Activated naive CD4-positive, alpha-beta T cell treated with anti-CD3 and anti-CD28 coated beads for 36 hours (primary cell): ENCODE results near the gene MTCH2. TPM values are rescaled to one million over a fixed set of nuclear protein-coding genes. Genes with fewer than 3 reads are reported as not detected.

Source experiments
- CTCF ChIA-PET: fragments of 350-600 bp; sonication (Branson Sonifier 250); formaldehyde crosslinking; loops from one replicate; lab custom pipeline; 2021; ENCODE audit warnings: antibody characterized with exemption; lab: Charles Lee
- DNase-seq: peaks from one replicate; pipeline ENCODE4 v3.0.0-alpha.2; 2020
- H3K27ac Mint-ChIP-seq: one replicate; pipeline ENCODE4 v1.8.0; 2021; ENCODE audit warnings: mild to moderate bottlenecking, mixed read lengths
- H3K27me3 Mint-ChIP-seq: one replicate; pipeline ENCODE4 v1.8.0; 2021; ENCODE audit warnings: low read depth, mixed read lengths
- H3K36me3 Mint-ChIP-seq: one replicate; pipeline ENCODE4 v1.8.0; 2021; ENCODE audit warnings: low read depth, mixed read lengths
- H3K4me1 Mint-ChIP-seq: one replicate; pipeline ENCODE4 v1.8.0; 2021; ENCODE audit warnings: low read depth, mixed read lengths
- H3K4me3 Mint-ChIP-seq: one replicate; pipeline ENCODE4 v1.8.0; 2021; ENCODE audit warnings: mild to moderate bottlenecking, moderate library complexity, mixed read lengths
- H3K9me3 Mint-ChIP-seq: one replicate; pipeline ENCODE4 v1.8.0; 2021; ENCODE audit warnings: mixed read lengths
- intact Hi-C: fragments of 100-400 bp; cut with micrococcal nuclease; formaldehyde crosslinking; loops from one replicate; pipeline ENCODE4 v1.15.1; 2023
- total RNA-seq, 2 experiments: library from RNA; stranded (reverse); gene quantifications; one replicate each; pipeline ENCODE4 v1.2.3, GENCODE V29; 2021

The MTCH2 gene
- total RNA-seq, 2 experiments from 2014 or later = 93.7 to 95.1 TPM

DNA sequence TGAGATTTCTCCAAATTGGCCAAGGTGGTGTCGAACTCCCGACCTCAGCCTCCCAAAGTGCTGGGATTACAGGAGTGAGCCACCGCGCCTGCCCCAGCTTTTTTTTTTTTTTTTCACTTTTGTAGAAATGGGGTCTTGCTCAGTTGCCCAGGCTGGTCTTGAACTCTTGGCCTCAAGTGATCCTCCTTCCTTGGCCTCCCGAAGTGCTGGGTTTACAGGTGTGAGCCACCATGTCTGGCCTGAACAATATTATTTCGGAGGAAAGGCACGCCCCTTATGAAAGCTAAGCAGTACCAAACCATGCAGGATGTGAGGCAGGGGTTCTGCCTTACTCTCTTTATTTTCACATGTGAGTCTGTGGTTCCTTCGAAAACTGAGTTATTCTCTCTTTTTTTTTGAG, 16.1 kb downstream of the MTCH2 start:
- H3K27ac Mint-ChIP-seq = no peak overlapping the region
- intact Hi-C loops = no loop called here

GRCh38 chr11:47620836-47621378, 21.5 kb downstream of the MTCH2 start:
- Mint-ChIP-seq H3K9me3 (no peaks in the 10 kb centered on the region), H3K4me1 (no peaks in the 10 kb centered on the region), H3K4me3 (no peak overlapping the region), H3K27me3 (no peaks in the 10 kb centered on the region), H3K27ac (no peak overlapping the region), H3K36me3 (peaks cover 14% of the 10 kb centered on the region)
- intact Hi-C loops = no loop called here
- CTCF ChIA-PET = interaction anchor here (0.7 kb wide), 1 partner anchor 198 kb away, joined by 4 read pairs; no protein-coding TSS in a partner anchor
- DNase-seq = no peak

More for the DNA sequence above, 16.1 kb downstream of the MTCH2 start:
- DNase-seq = no peak
- no peaks in the 10 kb centered on the region for H3K27me3 Mint-ChIP-seq
- CTCF ChIA-PET = interaction anchor here (0.8 to 1.2 kb wide), 2 partner anchors 215 to 252 kb away, joined by 4 to 5 read pairs; no protein-coding TSS in a partner anchor
- H3K9me3 Mint-ChIP-seq = no peaks in the 10 kb centered on the region
- no peak overlapping the region for H3K4me3 Mint-ChIP-seq
- H3K36me3 Mint-ChIP-seq = peaks cover 32% of the 10 kb centered on the region
- no peaks in the 10 kb centered on the region for H3K4me1 Mint-ChIP-seq

GRCh38 chr11:47617417-47617809, 24.9 kb downstream of the MTCH2 start:
- Mint-ChIP-seq H3K27me3 (no peaks in the 10 kb centered on the region), H3K36me3 (peaks cover 7% of the 10 kb centered on the region), H3K27ac (no peak overlapping the region), H3K4me1 (no peaks in the 10 kb centered on the region), H3K4me3 (no peak overlapping the region), H3K9me3 (no peaks in the 10 kb centered on the region)
- intact Hi-C loops = loop anchor here (1.0 to 5.0 kb wide), 2 partner anchors 130 to 243 kb away; no protein-coding TSS in a partner anchor
- DNase-seq = no peak
- CTCF ChIA-PET = interaction anchor here (0.6 to 1.4 kb wide), 3 partner anchors 10 to 369 kb away, joined by 5 to 7 read pairs (median 5); no protein-coding TSS in a partner anchor

GRCh38 chr11:47616726-47617416, 25.5 kb downstream of the MTCH2 start:
- no peaks in the 10 kb centered on the region for H3K4me1 Mint-ChIP-seq
- H3K4me3 Mint-ChIP-seq = no peak overlapping the region
- no peaks in the 10 kb centered on the region for H3K27me3 Mint-ChIP-seq
- peak; percentile 66 for DNase-seq
- H3K9me3 Mint-ChIP-seq = no peaks in the 10 kb centered on the region
- H3K36me3 Mint-ChIP-seq = peaks cover 5% of the 10 kb centered on the region
- intact Hi-C loops = loop anchor here (1.0 to 5.0 kb wide), 2 partner anchors 130 to 243 kb away; no protein-coding TSS in a partner anchor
- no peak overlapping the region for H3K27ac Mint-ChIP-seq
- CTCF ChIA-PET = interaction anchor here (0.6 to 1.4 kb wide), 3 partner anchors 9 to 369 kb away, joined by 5 to 7 read pairs (median 5); no protein-coding TSS in a partner anchor

GRCh38 chr11:47615249-47615648, 27.1 kb downstream of the MTCH2 start:
- intact Hi-C loops = loop anchor here (5.0 kb wide), 1 partner anchor 128 kb away; no protein-coding TSS in a partner anchor
- peaks cover 4% of the 10 kb centered on the region for H3K36me3 Mint-ChIP-seq
- H3K9me3 Mint-ChIP-seq = no peaks in the 10 kb centered on the region
- H3K4me1 Mint-ChIP-seq = no peaks in the 10 kb centered on the region
- no peak overlapping the region for H3K27ac Mint-ChIP-seq
- no peaks in the 10 kb centered on the region for H3K27me3 Mint-ChIP-seq
- no peak overlapping the region for H3K4me3 Mint-ChIP-seq
- no peak for DNase-seq
- CTCF ChIA-PET = no interaction called here

DNA sequence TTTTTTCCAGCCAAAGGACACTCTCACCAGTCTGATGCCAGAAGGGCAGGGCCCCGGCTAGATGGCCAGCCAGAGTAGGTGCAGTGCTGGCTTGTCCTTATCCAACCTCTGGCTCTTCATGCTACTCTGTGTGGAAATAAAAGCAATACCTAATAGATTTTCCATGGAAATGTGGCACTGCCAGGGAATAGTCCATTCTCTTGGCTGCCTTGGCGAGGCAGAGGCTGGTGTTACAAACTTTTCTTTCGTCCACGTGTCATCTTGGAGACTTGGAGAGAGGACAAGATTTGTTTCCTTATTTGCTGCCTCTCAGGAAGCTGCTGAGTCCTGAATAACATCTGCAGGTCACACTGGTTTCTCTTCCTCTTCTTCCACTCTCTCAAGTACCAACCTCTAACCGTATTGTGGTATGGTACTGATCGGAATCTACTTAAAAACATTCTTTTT, 31.0 kb downstream of the MTCH2 start:
- no peak for DNase-seq
- H3K4me1 Mint-ChIP-seq = no peaks in the 10 kb centered on the region
- no peak overlapping the region for H3K4me3 Mint-ChIP-seq
- CTCF ChIA-PET = no interaction called here
- H3K36me3 Mint-ChIP-seq = peaks cover 2% of the 10 kb centered on the region
- H3K9me3 Mint-ChIP-seq = no peaks in the 10 kb centered on the region
- no peaks in the 10 kb centered on the region for H3K27me3 Mint-ChIP-seq
- no peak overlapping the region for H3K27ac Mint-ChIP-seq
- intact Hi-C loops = no loop called here

- H3K27me3 Mint-ChIP-seq = no peaks in the 10 kb centered on the region
- H3K36me3 Mint-ChIP-seq = peaks cover 4% of the 10 kb centered on the region
- H3K4me3 Mint-ChIP-seq = no peak overlapping the region
- CTCF ChIA-PET = no interaction called here
- no peak for DNase-seq
- H3K27ac Mint-ChIP-seq = no peak overlapping the region
- no peaks in the 10 kb centered on the region for H3K4me1 Mint-ChIP-seq
- no peaks in the 10 kb centered on the region for H3K9me3 Mint-ChIP-seq
- intact Hi-C loops = no loop called here
These were observed 32.7 kb downstream of the MTCH2 start for GRCh38 chr11:47609675-47610074.

DNA sequence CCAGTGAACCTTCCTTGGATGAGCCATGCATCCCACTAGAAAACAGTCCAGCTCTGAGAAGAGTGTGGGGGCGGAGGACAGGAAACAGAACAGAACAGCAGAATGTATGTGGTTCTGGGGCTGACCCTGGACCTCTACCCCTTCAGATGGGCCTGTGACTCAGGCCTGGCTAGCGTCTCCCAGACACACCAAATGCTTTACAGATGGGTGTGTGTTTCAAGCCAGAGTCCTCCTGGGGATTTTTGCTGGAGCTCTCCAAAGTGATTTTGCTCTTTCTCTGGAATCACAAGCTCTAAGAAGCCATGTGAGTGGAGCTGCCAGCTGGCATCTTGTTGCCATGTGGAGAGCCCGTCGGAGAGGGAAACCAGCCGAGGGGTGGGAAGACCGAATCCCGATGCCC, 35.0 kb downstream of the MTCH2 start:
- H3K27ac Mint-ChIP-seq = no peak overlapping the region
- CTCF ChIA-PET = interaction anchor here (0.6 to 1.1 kb wide), 2 partner anchors 10 to 27 kb away, joined by 3 to 7 read pairs; no protein-coding TSS in a partner anchor
- no peaks in the 10 kb centered on the region for H3K9me3 Mint-ChIP-seq
- peaks cover 4% of the 10 kb centered on the region for H3K36me3 Mint-ChIP-seq
- no peak overlapping the region for H3K4me3 Mint-ChIP-seq
- no peaks in the 10 kb centered on the region for H3K27me3 Mint-ChIP-seq
- intact Hi-C loops = no loop called here
- H3K4me1 Mint-ChIP-seq = no peaks in the 10 kb centered on the region
- no peak for DNase-seq

DNA sequence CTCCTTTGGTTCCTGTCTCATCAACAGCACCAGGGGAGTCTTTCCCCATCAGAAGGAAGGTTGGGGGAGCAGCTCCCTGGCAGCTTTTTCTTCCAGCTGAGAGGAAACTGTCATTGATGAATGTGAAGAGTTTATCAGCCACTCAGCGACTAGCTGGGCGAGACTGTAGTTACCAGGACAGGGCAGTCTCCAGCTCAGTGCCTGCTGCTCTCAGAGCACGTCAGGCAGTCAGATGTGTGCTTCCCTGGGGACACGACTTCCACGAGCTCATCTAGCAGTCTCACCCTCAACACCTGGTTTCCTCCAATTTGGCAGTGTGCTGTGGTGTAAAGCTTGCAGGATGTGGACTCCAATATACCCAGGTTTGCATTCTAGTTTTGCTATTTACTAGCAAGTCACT, 35.6 kb downstream of the MTCH2 start:
- no peaks in the 10 kb centered on the region for H3K27me3 Mint-ChIP-seq
- no peaks in the 10 kb centered on the region for H3K4me1 Mint-ChIP-seq
- peaks cover 4% of the 10 kb centered on the region for H3K36me3 Mint-ChIP-seq
- no peak overlapping the region for H3K27ac Mint-ChIP-seq
- no peak overlapping the region for H3K4me3 Mint-ChIP-seq
- no peak for DNase-seq
- intact Hi-C loops = no loop called here
- H3K9me3 Mint-ChIP-seq = no peaks in the 10 kb centered on the region
- CTCF ChIA-PET = no interaction called here

DNA sequence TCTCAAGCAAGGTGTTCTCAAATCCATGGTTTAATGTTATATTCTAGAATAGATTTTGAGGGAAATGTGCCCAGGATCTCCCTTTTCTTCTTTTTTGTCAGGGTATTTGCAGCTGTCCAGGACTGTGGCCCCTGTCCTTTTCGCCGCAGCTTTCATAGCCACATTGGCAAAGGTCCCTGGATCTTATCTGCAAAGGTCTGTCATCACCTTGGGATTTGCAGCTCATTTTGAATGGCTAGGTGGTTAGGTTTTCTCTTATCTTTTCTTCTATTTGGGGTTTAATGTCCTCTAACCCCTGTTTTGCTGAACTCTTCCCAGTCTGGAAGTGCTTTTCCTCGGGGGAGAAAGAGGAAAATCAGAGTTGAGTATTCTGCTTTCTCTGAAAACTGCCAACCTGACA, 36.4 kb downstream of the MTCH2 start:
- DNase-seq = no peak
- CTCF ChIA-PET = interaction anchor here (0.7 kb wide), 1 partner anchor 279 kb away, joined by 3 read pairs; no protein-coding TSS in a partner anchor
- H3K4me1 Mint-ChIP-seq = no peaks in the 10 kb centered on the region
- H3K4me3 Mint-ChIP-seq = no peak overlapping the region
- H3K36me3 Mint-ChIP-seq = peaks cover 4% of the 10 kb centered on the region
- intact Hi-C loops = no loop called here
- no peaks in the 10 kb centered on the region for H3K27me3 Mint-ChIP-seq
- H3K9me3 Mint-ChIP-seq = no peaks in the 10 kb centered on the region
- H3K27ac Mint-ChIP-seq = no peak overlapping the region

DNA sequence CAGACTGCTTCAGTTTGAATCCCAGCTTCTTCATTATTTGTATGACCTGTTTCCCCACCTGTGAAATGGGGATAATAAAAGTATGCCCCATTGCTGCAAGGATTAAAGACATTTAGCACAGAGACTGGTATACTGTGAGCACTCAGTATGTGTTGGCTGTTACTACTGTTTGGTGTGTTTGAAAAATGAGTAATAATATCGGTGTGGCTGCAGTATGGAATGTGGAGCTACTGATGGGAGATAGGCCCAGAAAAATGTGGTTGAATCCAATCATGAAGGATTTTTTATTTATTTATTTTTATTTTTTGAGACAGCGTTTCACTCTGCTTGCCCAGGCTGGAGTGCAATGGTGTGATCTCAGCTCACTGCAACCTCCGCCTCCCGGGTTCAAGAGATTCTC, 39.1 kb downstream of the MTCH2 start:
- Mint-ChIP-seq H3K36me3 (peaks cover 4% of the 10 kb centered on the region), H3K4me1 (no peaks in the 10 kb centered on the region), H3K4me3 (no peak overlapping the region), H3K27ac (no peak overlapping the region), H3K27me3 (no peaks in the 10 kb centered on the region), H3K9me3 (no peaks in the 10 kb centered on the region)
- CTCF ChIA-PET = no interaction called here
- intact Hi-C loops = no loop called here
- DNase-seq = no peak

- peaks cover 7% of the 10 kb centered on the region for H3K27me3 Mint-ChIP-seq
- H3K4me1 Mint-ChIP-seq = no peaks in the 10 kb centered on the region
- no peak overlapping the region for H3K27ac Mint-ChIP-seq
- no peaks in the 10 kb centered on the region for H3K36me3 Mint-ChIP-seq
- no peaks in the 10 kb centered on the region for H3K9me3 Mint-ChIP-seq
- intact Hi-C loops = no loop called here
- CTCF ChIA-PET = interaction anchor here (0.7 kb wide), 2 partner anchors 44 to 71 kb away, joined by 3 to 6 read pairs; no protein-coding TSS in a partner anchor
- no peak for DNase-seq
- no peak overlapping the region for H3K4me3 Mint-ChIP-seq
These were observed 42.5 kb downstream of the MTCH2 start for GRCh38 chr11:47599902-47600301.
